K562 (cell line): ENCODE measurements around the gene TMEM200B. TPM values are rescaled to one million over a fixed set of nuclear protein-coding genes. Genes with fewer than 3 reads are reported as not detected.

Source experiments
- CREB1 ChIP-seq, 2 experiments: sonication (generic) in 1 of 2; formaldehyde crosslinking in 1 of 2; IDR thresholded peaks; 2 replicates each; pipeline versions ENCODE4 v1.6.1 to v1.8.0; 2012 to 2022; ENCODE audit warnings: inconsistent platforms in 1 of 2, mild to moderate bottlenecking in 1 of 2, missing genetic modification reagents in 1 of 2, moderate library complexity in 1 of 2
- MGA ChIP-seq: fragments of 450-650 bp; IDR thresholded peaks from 2 replicates; pipeline ENCODE4 v1.6.1; 2016; ENCODE audit warnings: mild to moderate bottlenecking, moderate library complexity
- REST ChIP-seq, 2 experiments: fragments of 450-650 bp; formaldehyde crosslinking in 1 of 2; IDR thresholded peaks; 2 replicates each; pipeline versions ENCODE4 v1.4.0 to v1.6.1; 2014 to 2020; ENCODE audit warnings: mild to moderate bottlenecking in 2 of 2, borderline replicate concordance in 1 of 2, low read depth in 1 of 2
- polyA plus RNA-seq, 8 experiments: library from polyadenylated mRNA; depleted of rRNA in 4 of 8; stranded (reverse) in 5 of 8; unstranded in 3 of 8; fragments of >200 nt; fragmentation: Nextera tagmentation in 2 of 8; fragmentation: Illumina TruSeq in 1 of 8; extraction: Ambion mirVana in 2 of 8; extraction: Trizol in 1 of 8; gene quantifications; 2 replicates each; pipeline versions ENCODE4 v1.2.1 to v1.2.3, GENCODE V29; 2011 to 2014; ENCODE audit warnings: inconsistent platforms in 1 of 8, missing spikeins in 1 of 8
- total RNA-seq, 7 experiments: library from RNA; depleted of rRNA in 6 of 7; stranded (reverse); fragments of >200 nt in 6 of 7; fragmentation: Illumina TruSeq in 2 of 7; extraction: Trizol in 2 of 7; gene quantifications; 2 replicates each; pipeline versions ENCODE4 v1.2.1 to v1.2.3, GENCODE V29; 2011 to 2021; ENCODE audit warnings: low replicate concordance in 1 of 7

Gene TMEM200B
- total and polyA plus RNA-seq, 9 of the 15 experiments (the other 6 are each of a cell fraction or from before 2014, with no cell fraction given): 0.04 to 0.35 (median 0.10) TPM; not detected in 1

GRCh38 chr1:29156543-29157268 is 33.0 kb upstream of the TMEM200B start (continued):
- TF ChIP-seq REST (IDR thresholded peaks at IDR 0.05; ENCODE audit: borderline replicate concordance) (peak; percentile 65), REST (CRISPR knock-in tag; IDR thresholded peaks at IDR 0.05; ENCODE audit: low read depth) (no peak; the same call in 1 of the 2 replicates), MGA (peak; percentile 66; the same call in 1 of the 2 replicates), CREB1 (IDR thresholded peaks at IDR 0.05) (peak; percentile 76), CREB1 (CRISPR knock-in tag; IDR thresholded peaks at IDR 0.05) (peak; percentile 85)
